ENCODE results near the gene CREB3. TPM values are rescaled to one million over a fixed set of nuclear protein-coding genes. Genes with fewer than 3 reads are reported as not detected.

Gene CREB3
- total RNA-seq, 3 donors from 2014 or later: 46.4 to 49.9 (median 47.2) TPM

GRCh38 chr9:35689542-35690293 lies 42.7 kb upstream of the CREB3 start, which contains the start of gene TPM2:
Gene TPM2 (minus strand): TSS chr9:35689925. CDS start chr9:35689817, 108 bp downstream.
- Histone ChIP-seq H3K9me3 (no peaks in the 10 kb centered on the region), H3K4me3 (peak within 1 kb of the TSS; percentile 55 to 81 (median 68)), H3K36me3 (no peaks in the 10 kb centered on the region), H3K27ac (peak within 1 kb of the TSS; percentile 92 to 94), H3K4me1 (peaks cover 0 to 3% of the 10 kb centered on the region in 2 donors), H3K27me3 (no peaks in the 10 kb centered on the region)
- intact Hi-C loops (cut with DNase I; ENCODE audit: low total_unique reads): no loop called here
- TF ChIP-seq POLR2A (IDR thresholded peaks at IDR 0.05) (peak; percentile 21), CTCF (IDR thresholded peaks at IDR 0.05) (no peak), POLR2AphosphoS5 (IDR thresholded peaks at IDR 0.05) (peak; percentile 69 to 75 (median 74))
- peak; percentile 69 to 88 for DNase-seq (ENCODE audit: low spot score in 2 of 2)

- no peaks in the 10 kb centered on the region for H3K27me3 ChIP-seq
- DNase-seq (ENCODE audit: low spot score in 2 of 2): no peak
- peak overlapping the region; percentile 92 to 94 for H3K27ac ChIP-seq
- H3K36me3 ChIP-seq: no peaks in the 10 kb centered on the region
- no peaks in the 10 kb centered on the region for H3K9me3 ChIP-seq
- TF ChIP-seq CTCF (IDR thresholded peaks at IDR 0.05): no peak
- no peak for TF ChIP-seq POLR2A (IDR thresholded peaks at IDR 0.05)
- no peak for TF ChIP-seq POLR2AphosphoS5 (IDR thresholded peaks at IDR 0.05)
- intact Hi-C loops (cut with DNase I; ENCODE audit: low total_unique reads): no loop called here
- peaks cover 0 to 3% of the 10 kb centered on the region in 2 donors for H3K4me1 ChIP-seq
- H3K4me3 ChIP-seq: peak overlapping the region; percentile 55 to 81 (median 68)
Observed at GRCh38 chr9:35690294-35690613, 42.2 kb upstream of the CREB3 start.

- Histone ChIP-seq H3K36me3 (no peaks in the 10 kb centered on the region), H3K27ac (peak overlapping the region; percentile 92 to 94), H3K27me3 (no peaks in the 10 kb centered on the region), H3K9me3 (no peaks in the 10 kb centered on the region), H3K4me1 (peaks cover 0 to 3% of the 10 kb centered on the region in 2 donors), H3K4me3 (peak overlapping the region; percentile 55 to 81 (median 68))
- peak; percentile 76 to 81 for DNase-seq (ENCODE audit: low spot score in 2 of 2)
- TF ChIP-seq POLR2A (IDR thresholded peaks at IDR 0.05) (peak; percentile 59), CTCF (IDR thresholded peaks at IDR 0.05) (no peak), POLR2AphosphoS5 (IDR thresholded peaks at IDR 0.05) (peak; percentile 57 to 64 (median 57))
- intact Hi-C loops (cut with DNase I; ENCODE audit: low total_unique reads): no loop called here
Observed at GRCh38 chr9:35690614-35691333, 41.7 kb upstream of the CREB3 start.

- no peak for TF ChIP-seq POLR2A (IDR thresholded peaks at IDR 0.05)
- TF ChIP-seq POLR2AphosphoS5 (IDR thresholded peaks at IDR 0.05): no peak
- no peak for TF ChIP-seq CTCF (IDR thresholded peaks at IDR 0.05)
- Histone ChIP-seq H3K9me3 (no peaks in the 10 kb centered on the region), H3K4me1 (peaks cover 0 to 3% of the 10 kb centered on the region in 2 donors), H3K27me3 (no peaks in the 10 kb centered on the region), H3K36me3 (no peaks in the 10 kb centered on the region), H3K4me3 (peak overlapping the region; percentile 55 to 81 (median 68)), H3K27ac (peak overlapping the region; percentile 92 to 94)
- intact Hi-C loops (cut with DNase I; ENCODE audit: low total_unique reads): no loop called here
- no peak for DNase-seq (ENCODE audit: low spot score in 2 of 2)
Observed at GRCh38 chr9:35691334-35691650, 41.2 kb upstream of the CREB3 start.

- H3K27ac ChIP-seq: peak overlapping the region; percentile 92 to 94
- intact Hi-C loops (cut with DNase I; ENCODE audit: low total_unique reads): no loop called here
- no peak for TF ChIP-seq POLR2A (IDR thresholded peaks at IDR 0.05)
- no peak for TF ChIP-seq POLR2AphosphoS5 (IDR thresholded peaks at IDR 0.05)
- H3K27me3 ChIP-seq: no peaks in the 10 kb centered on the region
- H3K9me3 ChIP-seq: no peaks in the 10 kb centered on the region
- H3K4me3 ChIP-seq: peak overlapping the region in 1 of 3 donors; percentile 81
- peaks cover 0 to 3% of the 10 kb centered on the region in 2 donors for H3K4me1 ChIP-seq
- no peak for DNase-seq (ENCODE audit: low spot score in 2 of 2)
- H3K36me3 ChIP-seq: no peaks in the 10 kb centered on the region
Observed at GRCh38 chr9:35691757-35692301, 40.6 kb upstream of the CREB3 start.

All from breast epithelium (tissue), 4 donors.